Stimulated activated CD4-positive, alpha-beta T cell treated with anti-CD3 and anti-CD28 coated beads, Interleukin-1b, Interleukin-23, amount 100 ng/mL, for 24 hours (primary cell): ENCODE results near the gene DMTF1.
"Not testable (repeated sequence)": the region's sequence is repeated elsewhere in the genome, so short reads cannot be mapped to it uniquely, and the experiment has no call there.

Experiments
- DNase-seq, 4 experiments: peaks; one replicate each; pipeline ENCODE4 v3.0.0-alpha.2; 2020; ENCODE audit warnings: low read depth in 4 of 4, low spot score in 1 of 4

DMTF1 gene

DNA sequence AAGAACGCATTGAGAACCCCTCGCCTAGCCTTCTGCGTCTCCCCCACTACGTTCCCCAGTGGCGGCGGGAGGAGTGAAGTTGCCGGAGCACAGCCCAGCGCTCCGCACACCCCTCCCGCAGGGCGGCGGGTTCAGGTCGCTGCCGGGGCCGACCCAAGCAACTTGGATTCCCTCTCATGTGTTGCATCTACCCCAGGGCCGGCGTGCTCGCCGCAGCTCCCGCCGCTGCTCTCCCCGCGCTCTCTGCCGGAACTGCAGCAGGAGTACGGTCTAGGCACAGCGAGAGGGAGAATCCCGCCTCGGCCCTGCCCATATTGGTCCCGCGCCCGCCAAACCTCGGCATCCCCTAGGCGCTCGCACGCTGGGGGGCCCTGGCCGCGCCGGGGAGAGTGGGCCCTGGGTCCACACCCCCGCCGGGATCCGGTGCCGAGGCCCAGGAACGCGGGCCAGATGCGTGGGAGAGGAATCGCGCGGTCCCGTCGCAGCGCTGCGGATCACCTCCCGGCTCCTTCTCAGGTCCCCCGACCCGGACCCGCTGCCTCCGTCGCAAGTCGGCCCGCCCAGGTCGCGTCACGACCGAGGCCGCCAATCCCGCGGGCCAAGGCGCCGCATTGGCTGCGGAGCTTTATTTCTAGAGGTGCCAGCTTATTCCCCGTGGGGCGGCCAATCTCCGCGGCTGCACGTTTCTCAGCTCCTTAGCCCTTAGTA, 67.9 kb downstream of the DMTF1 start:
- peak; percentile 65 to 76 (median 75) for DNase-seq

DNA sequence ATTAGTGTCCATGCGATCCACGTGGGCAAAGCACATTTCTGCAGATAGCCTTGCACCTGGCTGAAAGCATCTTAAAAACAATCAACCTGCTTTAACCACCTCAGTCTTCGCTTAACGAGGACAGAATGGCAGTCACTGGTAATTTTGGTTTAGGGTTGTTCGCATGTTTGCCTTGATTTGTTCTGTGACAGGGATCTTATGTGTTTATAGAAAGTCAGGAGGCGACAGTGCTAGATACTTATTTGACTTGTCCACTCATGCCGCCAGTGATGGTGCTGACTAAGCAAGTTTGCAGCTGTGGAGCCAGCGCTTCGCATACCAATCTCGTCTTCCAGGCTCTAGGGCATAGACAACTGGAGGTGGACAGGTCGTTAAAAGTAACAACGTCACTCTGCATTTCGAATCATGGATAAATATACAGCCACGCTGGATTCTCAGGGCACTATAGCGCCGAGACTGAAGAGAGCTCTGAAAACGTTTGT, 68.5 kb downstream of the DMTF1 start:
- no peak for DNase-seq

DNA sequence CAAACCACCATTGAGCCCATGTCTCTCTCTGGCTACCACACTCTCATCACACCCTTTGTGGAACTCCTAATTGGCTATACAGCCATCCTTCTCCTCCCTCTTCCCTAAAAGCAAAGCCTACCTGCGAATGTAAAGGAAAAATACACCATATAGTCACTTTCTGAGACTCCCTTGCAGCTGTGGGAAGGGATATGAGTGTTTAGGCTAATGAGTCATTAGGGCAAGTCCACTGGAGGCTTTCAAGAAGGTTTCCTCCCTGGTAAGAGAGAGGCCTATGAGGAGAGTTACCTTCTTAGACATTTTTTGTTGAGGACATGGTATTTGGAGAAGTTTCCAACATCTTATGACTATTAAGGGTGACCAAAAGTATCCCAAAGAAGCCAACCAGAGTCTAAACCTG, 71.4 kb downstream of the DMTF1 start:
- DNase-seq: no peak

DNA sequence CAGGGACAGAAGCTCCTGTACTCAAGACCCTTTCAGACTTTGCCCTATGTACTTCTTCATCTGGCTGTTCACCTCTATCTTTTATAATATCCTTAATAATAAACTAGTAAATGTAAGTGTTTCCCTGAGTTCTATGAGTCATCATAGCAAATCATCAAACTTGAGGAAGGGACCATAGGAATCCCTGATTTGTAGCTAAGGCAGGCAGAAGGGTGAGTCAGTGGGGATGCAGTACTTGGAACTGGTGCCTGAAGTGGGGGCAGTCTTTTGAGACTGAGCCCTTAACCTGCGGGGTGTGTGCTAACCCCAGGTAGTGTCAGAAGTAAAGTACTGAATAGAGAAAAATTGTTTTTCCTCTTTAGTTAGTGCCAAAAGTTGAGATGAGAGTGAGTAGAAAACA, 73.4 kb downstream of the DMTF1 start:
- DNase-seq: no peak

DNA sequence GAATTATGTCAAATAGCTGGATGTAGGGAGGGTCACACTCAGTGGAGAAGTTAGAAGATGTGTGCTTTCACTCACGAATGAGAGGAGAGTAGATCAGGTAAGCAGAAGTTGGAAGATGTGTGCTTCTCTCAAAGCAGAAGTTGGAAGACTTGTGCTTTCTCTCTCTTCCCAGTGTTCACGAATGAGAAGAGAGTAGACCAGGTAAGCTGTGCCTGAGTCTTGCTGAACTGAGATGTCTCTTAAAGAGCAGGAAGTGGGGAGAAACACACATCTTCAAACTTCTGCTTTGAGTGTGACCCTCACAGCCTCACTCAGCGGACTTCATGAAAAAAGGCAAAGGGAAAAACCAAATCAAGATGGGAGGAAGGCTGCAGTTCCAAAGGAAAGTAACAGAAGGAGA, 74.2 kb downstream of the DMTF1 start:
- DNase-seq: no peak

DNA sequence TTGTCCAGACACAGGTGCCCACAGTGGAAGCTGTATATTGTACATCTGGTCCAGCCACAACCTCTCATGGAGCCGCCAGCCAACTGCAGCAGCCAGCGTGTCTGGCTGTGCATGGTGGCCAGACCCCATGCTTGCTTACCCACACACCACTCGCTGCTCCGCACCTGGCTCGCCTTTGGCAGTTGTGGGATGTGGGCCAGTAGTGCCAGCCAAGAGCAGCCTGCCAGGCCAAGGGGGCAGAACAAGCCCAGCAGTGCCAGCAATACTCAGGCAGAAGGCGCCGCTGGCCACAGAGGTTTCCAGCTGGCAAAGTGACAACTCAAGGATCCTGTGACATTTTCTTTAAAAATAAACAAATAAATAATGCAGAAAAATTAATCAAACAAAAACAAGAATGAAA, 79.0 kb downstream of the DMTF1 start:
- DNase-seq: no peak

DNA sequence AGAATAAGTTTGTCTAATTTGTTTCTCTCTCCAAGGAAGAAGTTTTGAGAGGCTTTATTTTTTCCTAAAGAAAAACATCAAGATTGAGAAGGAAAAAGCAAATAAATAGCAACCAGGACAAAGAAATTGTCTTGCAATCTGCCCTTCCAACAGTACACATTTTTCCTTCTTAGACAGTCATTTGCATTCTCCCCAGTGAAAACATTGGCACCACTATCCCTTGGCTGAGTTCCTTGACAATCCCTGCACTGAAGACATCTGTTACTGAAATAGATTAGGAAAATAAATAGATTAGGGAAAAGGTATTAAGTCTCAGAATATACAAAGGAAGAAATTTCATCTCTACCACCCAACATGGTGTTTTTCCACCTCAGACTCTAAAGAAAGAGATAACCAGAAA, 79.5 kb downstream of the DMTF1 start:
- no peak for DNase-seq

DNA sequence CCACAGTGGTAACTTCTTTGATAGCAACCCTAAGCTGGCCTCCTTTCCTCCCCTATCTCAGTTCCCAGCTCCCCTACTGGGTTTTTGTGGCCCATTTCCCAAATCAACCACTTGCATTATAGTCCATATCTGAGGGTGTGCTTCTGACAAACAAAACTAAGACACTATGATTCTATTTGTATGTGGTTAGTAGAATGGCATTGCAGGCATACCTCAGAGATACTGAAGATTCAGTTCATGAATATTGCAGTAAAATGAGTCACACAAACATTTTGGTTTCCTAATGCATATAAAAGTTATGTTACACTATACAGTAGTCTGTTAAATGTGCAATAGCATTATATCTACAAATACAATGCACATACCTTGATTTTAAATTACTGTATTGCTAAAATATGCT, 82.7 kb downstream of the DMTF1 start:
- no peak for DNase-seq

DNA sequence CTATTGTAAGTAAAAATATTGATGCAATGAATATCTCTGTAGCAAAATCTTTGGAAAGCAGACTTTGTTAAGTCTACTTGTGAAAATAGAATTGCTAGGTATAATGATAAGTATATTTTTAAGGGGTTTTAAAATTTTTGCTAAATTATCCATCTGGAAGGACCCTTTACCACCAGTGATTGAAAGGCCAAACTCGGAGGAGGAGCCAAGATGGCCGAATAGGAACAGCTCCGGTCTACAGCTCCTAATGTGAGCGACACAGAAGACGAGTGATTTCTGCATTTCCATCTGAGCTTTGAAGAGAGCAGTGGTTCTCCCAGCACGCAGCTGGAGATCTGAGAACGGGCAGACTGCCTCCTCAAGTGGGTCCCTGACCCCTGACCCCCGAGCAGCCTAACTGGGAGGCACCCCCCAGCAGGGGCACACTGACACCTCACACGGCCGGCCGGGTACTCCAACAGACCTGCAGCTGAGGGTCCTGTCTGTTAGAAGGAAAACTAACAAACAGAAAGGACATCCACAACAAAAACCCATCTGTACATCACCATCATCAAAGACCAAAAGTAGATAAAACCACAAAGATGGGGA, 86.3 kb downstream of the DMTF1 start:
- DNase-seq: not testable (repeated sequence)

DNA sequence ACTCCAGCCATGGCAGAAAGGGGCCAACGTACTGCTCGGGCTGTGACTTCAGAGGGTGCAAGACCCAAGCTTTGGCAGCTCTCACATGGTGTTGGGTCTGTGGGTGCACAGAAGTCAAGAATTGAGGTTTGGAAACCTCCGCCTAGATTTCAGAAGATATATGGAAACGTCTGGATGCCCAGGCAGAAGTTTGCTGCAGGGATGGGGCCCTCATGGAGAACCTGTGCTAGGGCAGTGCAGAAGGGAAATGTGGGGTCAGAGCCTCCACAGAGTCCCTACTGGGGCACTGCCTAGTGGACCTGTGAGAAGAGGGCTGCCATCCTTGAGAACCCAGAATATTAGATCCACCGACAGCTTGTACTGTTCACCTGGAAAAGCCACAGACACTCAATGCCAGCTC, 93.4 kb downstream of the DMTF1 start:
- DNase-seq: not testable (repeated sequence)
